GM21526 (cell line): Measurements from ENCODE around the gene CYP4F8.
"Not testable (repeated sequence)": the region's sequence is repeated elsewhere in the genome, so short reads cannot be mapped to it uniquely, and the experiment has no call there.

Source experiments
- ATAC-seq: cut with Tn5 transposase; IDR thresholded peaks from one replicate; pipeline ENCODE4 v1.9.1; 2021; ENCODE audit warnings: moderate library complexity; ENCODE audit not compliant: unreplicated experiment, low FRiP score

The CYP4F8 gene

DNA sequence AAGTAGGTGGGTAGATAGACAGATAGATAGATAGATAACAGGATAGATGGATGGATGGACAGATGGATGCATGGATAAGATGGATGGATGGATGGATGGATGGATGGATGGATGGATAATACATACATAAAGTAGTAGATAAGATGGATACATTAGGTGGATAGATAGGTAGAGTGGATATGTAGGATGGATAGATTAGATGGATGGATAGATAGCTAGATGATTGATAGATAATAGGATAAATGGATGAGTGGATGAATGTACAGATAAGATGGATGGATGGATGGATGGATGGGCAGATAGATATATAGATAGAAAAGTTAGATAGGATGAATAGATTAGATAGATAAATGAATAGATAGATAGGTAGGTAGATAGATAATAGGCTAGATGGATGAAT lies 27.8 kb downstream of the CYP4F8 start:
- ATAC-seq = no peak

DNA sequence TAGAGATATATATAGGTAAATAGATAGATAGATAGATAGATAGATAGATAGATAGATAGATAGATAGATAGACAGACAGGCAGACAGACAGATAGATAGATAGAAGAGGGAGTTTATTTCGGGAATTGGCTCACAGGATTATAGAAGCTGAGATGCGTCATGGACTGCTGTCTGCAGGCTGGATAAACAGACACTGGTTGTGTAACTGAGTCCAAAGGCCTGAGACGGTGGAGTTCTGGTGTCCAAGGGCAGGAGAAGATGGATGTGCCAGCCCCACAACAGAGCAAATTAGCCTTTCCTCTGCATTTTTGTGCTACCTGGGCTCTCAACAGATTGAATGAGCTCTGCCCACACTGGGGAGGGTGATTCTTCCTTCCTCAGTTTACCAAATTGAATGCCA lies 28.4 kb downstream of the CYP4F8 start:
- ATAC-seq = no peak

DNA sequence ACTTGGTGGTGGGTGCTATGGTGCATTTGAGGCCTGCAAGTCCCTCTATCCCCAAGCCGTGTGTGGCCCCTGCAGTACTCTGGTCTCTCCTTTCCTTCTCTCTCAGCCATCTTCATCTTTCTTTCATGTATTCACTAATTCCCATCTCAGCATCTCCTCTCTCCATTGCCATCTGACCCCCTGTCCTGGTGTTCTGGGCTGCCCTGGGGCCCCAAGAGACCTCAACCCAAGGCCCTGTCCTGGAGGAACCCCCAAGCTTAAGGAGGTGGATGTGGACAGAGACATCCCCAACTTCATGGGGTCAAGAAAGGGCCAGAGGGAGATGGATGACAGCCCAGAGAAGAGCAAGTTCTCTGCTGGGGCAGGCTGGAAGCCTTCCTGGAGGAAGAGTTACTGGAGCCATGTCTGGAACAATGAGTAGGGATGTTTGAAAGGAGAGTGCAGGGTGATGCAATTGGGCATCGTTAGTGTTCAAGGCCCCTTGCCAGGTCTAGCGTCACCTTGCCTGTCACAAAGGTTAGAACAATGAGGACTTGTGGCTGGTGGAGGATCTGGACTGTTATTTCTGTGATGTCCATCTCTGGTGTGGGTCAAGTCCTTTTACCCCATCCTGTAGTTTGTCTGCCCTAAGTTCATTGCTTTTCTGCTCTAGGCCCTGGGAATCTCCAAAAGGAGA lies 29.2 kb downstream of the CYP4F8 start:
- no peak for ATAC-seq

DNA sequence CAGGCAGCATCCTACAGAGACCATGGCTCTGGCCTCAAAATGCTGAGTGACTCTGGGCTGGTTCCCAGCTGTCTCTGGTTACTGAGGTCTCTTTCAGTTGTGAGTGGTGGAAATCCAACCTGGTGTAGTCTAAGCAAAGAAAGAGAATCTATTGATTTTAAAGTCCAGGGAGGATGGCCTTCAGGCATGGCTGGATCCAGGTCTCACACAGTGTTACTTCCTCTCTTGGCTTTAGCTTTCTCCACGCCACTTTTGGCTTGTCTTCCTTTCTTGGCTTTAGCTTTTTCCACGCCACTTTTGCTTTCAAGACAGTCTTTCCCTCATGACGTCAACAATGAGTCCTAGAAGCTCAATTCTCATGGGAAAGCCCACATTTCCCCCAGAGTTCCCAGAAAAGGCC lies 29.8 kb downstream of the CYP4F8 start:
- no peak for ATAC-seq

DNA sequence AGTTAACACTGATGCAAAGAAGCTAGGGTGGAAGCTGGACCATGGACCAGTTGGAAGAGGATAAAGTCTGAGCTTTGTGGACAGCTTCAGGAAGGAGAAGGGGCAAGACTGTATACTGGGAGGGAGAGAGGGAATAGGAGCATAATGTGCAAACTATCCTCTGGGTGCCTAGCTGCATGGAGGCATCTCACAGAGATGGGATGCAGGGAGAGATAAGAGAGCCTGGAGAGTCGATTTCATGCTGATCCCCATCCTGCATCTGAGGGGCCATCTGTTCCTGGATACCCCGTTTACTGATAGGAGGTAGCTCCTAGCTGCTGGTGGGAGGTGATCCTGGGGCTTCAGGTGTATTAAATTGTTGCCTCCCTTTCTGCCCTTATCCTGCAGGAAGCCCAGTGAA lies 34.5 kb downstream of the CYP4F8 start:
- no peak for ATAC-seq

DNA sequence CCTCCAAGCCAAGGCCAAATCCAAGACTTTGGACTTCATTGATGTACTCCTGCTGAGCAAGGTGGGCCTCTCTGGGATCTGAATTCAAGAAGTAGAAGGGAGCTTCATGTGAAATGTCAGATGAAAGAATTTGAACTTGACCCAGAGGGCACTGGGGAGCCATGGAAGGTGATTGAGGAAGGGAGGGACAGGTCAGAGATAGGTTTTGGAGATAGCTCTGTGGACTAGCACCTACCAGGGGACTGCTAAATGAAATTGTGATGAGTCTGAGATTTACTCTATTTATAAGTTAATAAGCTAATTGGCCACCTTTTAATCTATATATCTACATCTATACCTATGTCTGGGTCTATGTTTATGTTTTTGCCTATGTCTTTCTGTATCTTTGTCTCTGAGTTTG lies 35.1 kb downstream of the CYP4F8 start:
- ATAC-seq = not testable (repeated sequence)

DNA sequence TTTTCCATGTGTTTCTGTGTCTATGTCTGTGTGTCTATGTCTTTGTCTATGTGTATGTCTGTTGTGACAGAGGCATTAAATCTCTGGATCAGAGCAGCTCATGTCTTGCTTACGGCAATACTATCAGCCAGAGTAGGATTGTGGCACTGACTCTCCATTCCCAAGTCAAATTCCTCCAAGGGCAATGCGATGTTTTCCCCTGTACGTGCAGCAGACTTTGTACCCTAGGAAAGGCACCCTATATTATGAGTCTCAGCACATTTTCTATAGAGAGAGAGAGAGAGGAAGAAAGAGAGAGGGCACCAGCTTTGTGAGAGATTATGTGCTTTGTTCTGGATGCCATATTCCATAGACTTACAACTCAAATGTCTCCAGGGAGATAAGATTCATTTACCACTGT lies 36.8 kb downstream of the CYP4F8 start:
- no peak for ATAC-seq

DNA sequence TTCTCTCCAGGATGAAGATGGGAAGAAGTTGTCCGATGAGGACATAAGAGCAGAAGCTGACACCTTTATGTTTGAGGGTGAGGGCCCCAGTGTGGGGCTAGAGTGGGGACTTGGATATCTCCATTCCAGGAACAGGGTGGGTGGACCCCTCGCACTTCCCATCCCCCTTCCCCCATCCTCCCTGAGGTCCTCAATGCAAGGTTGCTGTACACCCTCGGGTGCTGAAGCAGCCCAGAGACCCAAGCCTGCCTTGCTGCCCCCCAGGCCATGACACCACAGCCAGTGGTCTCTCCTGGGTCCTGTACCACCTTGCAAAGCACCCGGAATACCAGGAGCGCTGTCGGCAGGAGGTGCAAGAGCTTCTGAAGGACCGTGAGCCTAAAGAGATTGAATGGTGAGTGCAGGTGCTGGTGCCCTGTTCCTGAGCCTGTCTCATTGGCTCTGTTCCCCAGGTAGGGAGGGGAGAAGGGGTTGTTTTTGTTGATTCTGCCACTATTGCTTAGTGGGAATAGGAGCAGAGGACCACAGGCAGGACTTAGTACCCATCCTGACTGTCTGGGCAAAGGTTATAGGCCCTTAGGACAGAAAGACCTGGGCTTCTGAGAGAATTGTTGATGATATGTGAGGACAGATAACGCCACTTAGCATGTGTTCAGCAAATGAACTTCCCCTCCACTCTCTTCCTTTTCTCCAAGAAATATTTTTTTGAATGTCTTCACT lies 37.7 kb downstream of the CYP4F8 start:
- no peak for ATAC-seq

DNA sequence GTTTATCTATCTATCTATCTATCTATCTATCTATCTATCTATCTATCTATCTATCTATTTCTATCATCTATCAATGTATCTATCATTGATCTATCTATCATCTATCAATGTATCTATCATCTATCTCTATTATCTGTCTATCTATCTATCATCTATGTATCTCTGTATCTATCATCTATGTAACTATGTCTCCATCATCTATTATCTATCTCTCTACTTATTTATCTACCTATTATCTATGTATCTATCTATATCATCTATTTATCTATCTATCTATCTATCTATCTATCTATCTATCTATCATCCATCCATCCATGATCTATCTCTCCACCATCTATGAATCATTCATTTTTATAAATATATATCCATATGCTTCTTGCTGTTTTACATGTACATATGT lies 41.4 kb downstream of the CYP4F8 start:
- no peak for ATAC-seq

DNA sequence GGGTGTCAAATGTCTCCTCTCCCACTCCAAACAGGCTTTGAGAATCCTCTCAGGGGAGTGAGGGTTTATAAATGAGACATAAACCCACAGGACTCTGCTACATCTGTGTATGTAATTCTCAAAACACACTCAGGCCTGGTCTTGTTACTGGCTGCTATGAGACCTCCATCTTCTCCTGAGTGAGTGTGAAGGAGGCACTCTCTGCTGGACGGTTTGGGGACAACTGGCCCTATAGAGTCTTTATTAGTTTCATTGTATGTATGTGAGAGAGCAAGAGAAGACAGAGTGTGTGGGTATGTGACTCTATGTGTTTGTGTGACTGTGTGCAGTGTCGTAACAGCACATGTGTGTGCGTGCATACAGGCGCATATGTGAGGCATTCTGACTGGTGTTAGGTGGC lies 48.2 kb downstream of the CYP4F8 start:
- ATAC-seq = no peak

DNA sequence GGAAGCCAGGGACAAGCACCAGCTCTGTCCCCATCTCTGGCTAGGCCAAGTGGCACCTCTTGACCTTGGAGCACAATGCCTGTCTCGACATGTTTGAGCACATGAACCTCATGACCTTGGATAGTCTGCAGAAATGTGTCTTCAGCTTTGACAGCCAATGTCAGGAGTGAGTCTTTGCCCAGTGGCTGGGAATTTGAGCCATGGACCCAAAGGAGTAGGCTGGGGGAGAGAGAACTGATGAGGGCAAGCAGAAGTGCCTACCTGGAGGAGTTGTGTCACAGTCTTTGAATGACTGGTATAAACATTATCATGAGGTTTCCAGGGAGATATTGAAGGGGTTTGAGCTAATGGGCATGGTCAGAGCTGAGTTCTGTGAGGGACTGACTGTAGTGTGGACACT lies 51.2 kb downstream of the CYP4F8 start:
- no peak for ATAC-seq

DNA sequence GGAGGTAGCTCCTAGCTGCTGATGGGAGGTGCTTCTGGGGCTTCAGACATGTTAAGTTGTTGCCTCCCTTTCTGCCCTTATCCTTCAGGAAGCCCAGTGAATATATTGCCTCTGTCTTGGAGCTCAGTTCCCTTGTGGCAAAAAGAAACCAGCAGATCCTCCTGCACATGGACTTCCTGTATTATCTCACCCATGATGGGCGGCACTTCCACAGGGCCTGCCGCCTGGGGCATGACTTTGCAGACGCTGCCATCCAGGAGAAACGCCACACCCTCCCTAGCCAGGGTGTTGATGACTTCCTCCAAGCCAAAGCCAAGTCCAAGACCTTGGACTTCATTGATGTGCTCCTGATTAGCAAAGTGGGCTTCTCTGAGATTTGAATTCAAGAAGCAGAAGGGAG lies 51.9 kb downstream of the CYP4F8 start:
- ATAC-seq = no peak

DNA sequence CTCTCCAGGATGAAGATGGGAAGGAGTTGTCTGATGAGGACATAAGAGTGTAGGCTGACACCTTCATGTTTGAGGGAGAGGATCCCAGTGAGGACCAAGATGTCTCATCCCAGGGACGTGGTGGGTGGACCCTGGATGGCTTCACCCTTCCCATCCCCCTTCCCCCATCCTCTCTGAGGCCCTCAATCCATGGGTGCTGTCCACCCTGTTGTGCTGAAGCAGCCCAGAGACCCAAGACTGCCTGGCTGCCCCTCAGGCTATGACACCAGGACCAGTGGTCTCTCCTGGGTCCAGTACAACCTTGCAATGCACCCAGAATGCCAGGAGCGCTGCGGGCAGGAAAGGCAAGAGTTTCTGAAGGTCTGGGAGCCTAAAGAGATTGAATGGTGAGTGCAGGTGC lies 54.4 kb downstream of the CYP4F8 start:
- ATAC-seq = no peak

DNA sequence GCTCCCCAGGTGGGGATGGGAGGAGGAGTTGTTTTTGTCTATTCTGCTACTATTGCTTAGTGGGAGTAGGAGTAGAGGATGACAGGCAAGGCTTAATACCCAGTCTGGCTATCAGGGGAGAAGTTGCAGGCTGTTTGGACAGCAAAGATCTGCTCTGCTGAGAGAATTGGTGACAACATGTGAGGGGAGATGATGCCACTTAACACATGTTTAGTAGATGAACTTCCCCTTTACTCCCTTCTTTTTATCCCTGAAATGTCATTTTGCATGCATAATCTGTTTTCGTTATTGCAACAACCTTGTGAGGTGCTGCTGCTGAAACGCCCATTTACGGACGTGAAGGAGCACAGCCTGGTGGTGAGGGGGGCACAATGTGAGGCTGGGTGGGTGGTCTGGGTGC lies 54.9 kb downstream of the CYP4F8 start:
- no peak for ATAC-seq

DNA sequence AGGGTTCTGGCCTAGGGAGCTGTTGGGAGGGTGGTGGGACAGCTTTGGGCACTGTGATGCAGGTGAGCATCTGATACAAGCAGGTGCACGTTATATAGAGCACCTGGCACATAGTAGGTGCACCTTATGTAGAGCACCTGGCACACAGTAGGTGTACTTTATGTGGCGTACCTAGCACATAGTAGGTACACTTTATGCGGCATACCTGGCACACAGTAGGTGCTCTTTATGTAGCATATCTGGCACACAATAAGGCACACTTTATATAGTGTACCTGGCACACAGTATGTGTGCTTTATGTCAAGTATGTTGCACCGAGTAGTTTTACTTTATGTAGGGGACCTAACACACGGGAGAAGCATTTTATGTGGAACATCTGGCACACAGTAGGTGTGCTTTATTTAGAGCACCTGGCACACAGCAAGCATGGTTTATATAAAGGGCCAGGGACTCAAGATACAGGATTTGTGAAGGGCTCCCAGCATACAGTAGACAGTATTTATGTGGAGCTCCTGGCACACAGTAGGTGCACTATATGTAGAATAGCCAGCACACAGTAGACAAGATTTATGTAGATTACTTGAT lies 56.3 kb downstream of the CYP4F8 start:
- no peak for ATAC-seq

DNA sequence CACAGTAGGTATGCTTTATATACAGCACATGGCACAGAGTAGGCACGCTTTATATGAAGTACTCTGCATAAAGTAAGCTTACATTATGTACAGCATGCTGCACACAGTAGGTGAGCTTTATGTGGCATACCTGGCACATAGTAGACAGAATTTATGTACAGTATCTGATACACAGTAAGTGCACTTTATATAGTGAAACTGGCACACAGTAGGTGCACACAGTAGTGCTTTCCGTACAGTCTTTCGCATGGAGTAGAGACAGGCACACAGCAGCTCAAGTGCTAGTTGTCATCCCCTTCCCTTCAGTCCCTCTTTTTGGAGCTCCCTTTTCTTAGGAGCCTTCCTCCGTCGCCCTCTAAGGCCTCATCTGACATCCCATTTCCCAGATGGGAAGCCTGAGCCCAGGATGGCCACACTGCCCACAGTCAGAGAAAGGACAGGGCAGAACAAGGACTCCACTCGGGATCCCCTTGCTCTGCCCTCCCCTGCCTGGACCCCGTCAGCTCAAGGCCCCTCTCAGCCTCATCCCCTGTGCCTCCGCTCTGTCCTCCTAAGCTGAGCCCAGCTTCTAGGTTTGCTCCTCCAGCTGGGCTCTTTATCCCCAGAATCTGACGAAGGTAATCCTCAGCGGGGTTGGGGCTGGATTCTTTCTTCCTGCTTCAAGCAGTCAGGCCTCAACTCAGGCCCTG lies 57.0 kb downstream of the CYP4F8 start:
- no peak for ATAC-seq

DNA sequence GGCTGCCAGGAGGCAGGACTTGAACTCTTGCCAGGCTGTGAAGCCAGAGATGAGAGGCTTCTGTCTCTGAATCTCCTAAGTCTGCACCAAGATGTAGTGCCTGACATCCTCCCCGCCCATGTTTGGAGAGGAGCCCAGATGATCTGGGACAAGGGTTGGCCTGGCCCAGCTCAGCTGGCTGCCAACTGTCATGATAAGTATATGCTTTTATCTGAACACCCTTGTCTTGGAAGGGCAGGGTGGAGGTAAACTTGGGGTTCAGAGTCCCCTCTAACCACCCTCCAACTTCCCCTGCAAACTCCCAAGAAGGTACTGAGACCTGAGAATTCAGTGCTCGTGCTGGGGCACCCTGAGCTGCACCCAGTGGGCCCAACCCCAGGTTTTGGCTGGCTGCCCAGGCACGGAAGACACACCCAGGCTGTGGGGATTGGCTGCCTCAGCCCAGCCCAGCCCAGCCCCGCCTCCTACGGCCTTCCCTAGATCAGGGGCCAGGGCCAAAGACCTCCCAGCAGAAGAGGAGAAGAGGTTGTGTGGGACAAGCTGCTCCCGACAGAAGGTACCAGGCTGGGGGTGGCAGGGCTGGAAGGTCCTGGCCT lies 57.7 kb downstream of the CYP4F8 start, which contains the start of gene CYP4F12:
Gene CYP4F12, plus strand, starts transcription at position 508 of the 596 bp plus-strand sequence. CDS start 443 bp downstream, outside the sequence.
- no peak for ATAC-seq

DNA sequence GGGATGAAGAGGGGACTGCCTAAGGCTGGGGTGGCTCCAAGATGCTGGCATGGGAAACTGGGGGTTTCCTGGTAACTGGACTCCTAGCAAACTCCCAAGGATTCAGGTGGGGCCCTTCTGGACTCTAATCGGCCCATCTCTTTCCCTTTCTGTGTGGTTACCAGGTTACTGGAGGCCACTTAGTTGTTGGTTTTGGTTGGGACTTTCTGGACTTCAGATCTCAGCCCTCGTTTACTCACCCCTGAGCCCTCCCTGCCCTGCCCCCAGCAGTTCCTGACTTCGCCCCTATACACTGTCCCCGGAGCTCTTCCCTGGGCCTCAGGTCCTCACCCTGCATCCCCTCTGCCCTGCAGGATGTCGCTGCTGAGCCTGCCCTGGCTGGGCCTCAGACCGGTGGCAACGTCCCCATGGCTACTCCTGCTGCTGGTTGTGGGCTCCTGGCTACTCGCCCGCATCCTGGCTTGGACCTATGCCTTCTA lies 58.2 kb downstream of the CYP4F8 start:
- ATAC-seq = no peak

DNA sequence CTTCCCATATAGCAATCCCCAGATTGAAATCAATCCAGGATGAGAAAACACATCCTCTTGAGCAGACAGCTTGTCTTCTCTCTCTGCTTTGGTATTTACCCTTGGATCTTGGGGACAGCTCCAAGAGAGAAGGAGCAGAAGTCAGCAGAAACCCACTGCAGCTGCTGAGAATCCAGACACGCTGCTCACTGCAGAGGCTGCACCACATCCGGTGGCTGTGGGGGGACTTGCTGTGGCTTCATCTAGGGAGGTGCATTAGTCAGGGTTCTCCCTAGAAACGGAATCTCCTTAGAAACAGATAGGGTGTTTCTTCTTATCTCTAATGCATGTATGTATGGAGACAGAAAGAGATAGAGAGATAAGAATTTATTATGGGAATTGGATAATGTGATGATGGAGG lies 60.5 kb downstream of the CYP4F8 start:
- ATAC-seq = no peak

DNA sequence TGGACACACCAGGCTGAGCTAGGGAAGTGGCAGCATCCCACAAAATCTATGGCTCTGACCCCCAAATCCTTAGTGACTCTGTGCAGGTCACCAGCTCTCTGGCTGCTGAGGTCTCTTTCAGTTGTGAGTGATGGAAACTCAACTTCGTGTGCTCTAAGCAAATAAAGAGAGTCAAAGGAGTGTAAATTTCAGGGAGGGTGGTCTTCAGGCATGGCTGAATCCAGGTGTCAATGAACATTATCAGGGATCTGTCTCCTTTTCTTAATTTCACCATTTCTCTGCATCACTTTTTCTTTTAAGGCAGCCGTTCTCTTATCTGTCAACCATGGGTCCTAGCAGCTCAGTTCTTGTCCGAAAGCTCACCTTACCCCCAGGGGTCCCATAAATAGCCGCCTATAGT lies 64.1 kb downstream of the CYP4F8 start:
- no peak for ATAC-seq

DNA sequence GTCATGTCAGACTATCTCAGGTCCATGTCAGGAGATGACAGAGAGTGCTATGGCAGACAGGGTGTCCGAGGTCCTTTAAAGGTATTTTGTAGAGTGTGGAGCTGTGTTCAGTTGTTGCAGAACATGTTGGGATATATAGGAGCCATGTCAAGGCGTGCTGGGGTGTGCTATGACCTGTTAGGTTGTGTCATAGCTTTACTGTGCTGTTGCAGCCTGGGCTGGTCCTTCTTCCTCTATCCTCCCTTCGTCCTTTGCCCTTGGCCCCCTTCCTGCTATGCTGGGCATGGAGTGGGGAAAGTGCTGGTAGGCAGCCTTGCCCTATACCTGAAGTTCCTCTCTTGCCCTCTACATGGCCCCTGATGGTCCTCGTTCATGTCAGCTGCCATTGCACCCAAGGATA lies 64.8 kb downstream of the CYP4F8 start:
- not testable (repeated sequence) for ATAC-seq
